HepG2 (cell line): Measurements from ENCODE around the gene FYB2. TPM values are rescaled to one million over a fixed set of nuclear protein-coding genes. Genes with fewer than 3 reads are reported as not detected.

Experiments
- CEBPG ChIP-seq: IDR thresholded peaks from 2 replicates; pipeline ENCODE4 v1.6.1; 2016
- GATAD2A ChIP-seq: IDR thresholded peaks from 2 replicates; pipeline ENCODE4 v1.6.1; 2016
- HMG20B ChIP-seq: conservative IDR thresholded peaks from 2 replicates; pipeline ENCODE4 v1.6.1; 2016; ENCODE audit warnings: missing genetic modification reagents, missing compliant biosample characterization
- MED1 ChIP-seq: sonication (generic); formaldehyde crosslinking; IDR thresholded peaks from 2 replicates; pipeline ENCODE4 v1.4.0; 2020; ENCODE audit warnings: missing genetic modification reagents
- SIX1 ChIP-seq: sonication (generic); formaldehyde crosslinking; IDR thresholded peaks from 2 replicates; pipeline ENCODE4 v1.4.0; 2020; ENCODE audit warnings: missing genetic modification reagents, borderline replicate concordance
- TBX2 ChIP-seq: sonication (generic); formaldehyde crosslinking; IDR thresholded peaks from 2 replicates; pipeline ENCODE4 v1.5.0; 2020; ENCODE audit warnings: missing genetic modification reagents, mild to moderate bottlenecking, borderline replicate concordance
- polyA plus RNA-seq, 8 experiments: library from polyadenylated mRNA; depleted of rRNA in 3 of 8; stranded (reverse) in 7 of 8; unstranded in 1 of 8; fragments of >200 nt; fragmentation: Illumina TruSeq in 4 of 8; extraction: Trizol in 4 of 8; gene quantifications; 2 replicates each; pipeline versions ENCODE4 v1.2.1 to v1.2.3, GENCODE V29; 2011 to 2016; ENCODE audit warnings: low read depth in 4 of 8, missing spikeins in 1 of 8, mixed read lengths in 1 of 8; ENCODE audit not compliant: insufficient read depth in 1 of 8
- total RNA-seq, 5 experiments: library from RNA; depleted of rRNA; stranded (reverse); fragments of >200 nt; fragmentation: Illumina TruSeq; extraction: Trizol; gene quantifications; 2 replicates each; pipeline ENCODE4 v1.2.3, GENCODE V29; 2016; ENCODE audit warnings: low read depth in 1 of 5
- TF ChIP-seq, protein P1 (sequence below): sonication (generic); formaldehyde crosslinking; IDR thresholded peaks from 2 replicates; pipeline ENCODE4 v1.5.1; 2020; ENCODE audit warnings: mild to moderate bottlenecking, missing genetic modification reagents, moderate library complexity
- TF ChIP-seq, protein P2 (sequence below): sonication (generic); formaldehyde crosslinking; IDR thresholded peaks from 2 replicates; pipeline ENCODE4 v1.4.0; 2020; ENCODE audit warnings: missing genetic modification reagents, mild to moderate bottlenecking, borderline replicate concordance
- TF ChIP-seq, protein P3 (sequence below), 2 experiments: sonication (generic) in 1 of 2; formaldehyde crosslinking in 1 of 2; IDR thresholded peaks; 2 replicates each; pipeline versions ENCODE4 v1.6.1 to v1.9.0; 2014 to 2022; ENCODE audit warnings: antibody characterized with exemption in 1 of 2, borderline replicate concordance in 1 of 2, inconsistent platforms in 1 of 2, low read depth in 1 of 2, missing genetic modification reagents in 1 of 2
- TF ChIP-seq, protein P4 (sequence below): sonication (generic); formaldehyde crosslinking; IDR thresholded peaks from 2 replicates; pipeline ENCODE4 v1.4.0; 2020; ENCODE audit warnings: missing genetic modification reagents

The FYB2 gene
- total and polyA plus RNA-seq, 2 of the 13 experiments (the other 11 are each of a cell fraction or from before 2014, with no cell fraction given): 1.2 to 2.7 TPM

DNA sequence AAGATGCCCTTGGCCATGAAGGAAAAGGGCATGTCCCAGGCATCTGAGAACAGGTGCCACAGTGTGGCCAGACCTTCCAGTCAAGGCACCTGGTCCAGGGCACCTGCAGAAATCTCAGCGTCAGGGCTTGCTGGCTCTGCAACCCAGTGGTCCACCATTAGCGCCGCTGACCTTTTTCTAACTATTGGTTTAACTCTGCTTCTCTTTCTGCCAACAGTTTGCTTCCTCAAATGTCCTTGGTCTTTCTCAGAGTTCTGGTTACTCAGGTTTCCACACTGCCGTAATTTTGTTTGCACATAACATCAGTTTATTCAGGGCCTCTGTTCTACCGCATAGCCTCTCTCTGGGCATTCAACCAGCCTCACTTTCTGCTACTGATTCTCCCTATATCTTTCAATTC, 16.5 kb upstream of the FYB2 start (continued):
- TF ChIP-seq, protein P1, sequence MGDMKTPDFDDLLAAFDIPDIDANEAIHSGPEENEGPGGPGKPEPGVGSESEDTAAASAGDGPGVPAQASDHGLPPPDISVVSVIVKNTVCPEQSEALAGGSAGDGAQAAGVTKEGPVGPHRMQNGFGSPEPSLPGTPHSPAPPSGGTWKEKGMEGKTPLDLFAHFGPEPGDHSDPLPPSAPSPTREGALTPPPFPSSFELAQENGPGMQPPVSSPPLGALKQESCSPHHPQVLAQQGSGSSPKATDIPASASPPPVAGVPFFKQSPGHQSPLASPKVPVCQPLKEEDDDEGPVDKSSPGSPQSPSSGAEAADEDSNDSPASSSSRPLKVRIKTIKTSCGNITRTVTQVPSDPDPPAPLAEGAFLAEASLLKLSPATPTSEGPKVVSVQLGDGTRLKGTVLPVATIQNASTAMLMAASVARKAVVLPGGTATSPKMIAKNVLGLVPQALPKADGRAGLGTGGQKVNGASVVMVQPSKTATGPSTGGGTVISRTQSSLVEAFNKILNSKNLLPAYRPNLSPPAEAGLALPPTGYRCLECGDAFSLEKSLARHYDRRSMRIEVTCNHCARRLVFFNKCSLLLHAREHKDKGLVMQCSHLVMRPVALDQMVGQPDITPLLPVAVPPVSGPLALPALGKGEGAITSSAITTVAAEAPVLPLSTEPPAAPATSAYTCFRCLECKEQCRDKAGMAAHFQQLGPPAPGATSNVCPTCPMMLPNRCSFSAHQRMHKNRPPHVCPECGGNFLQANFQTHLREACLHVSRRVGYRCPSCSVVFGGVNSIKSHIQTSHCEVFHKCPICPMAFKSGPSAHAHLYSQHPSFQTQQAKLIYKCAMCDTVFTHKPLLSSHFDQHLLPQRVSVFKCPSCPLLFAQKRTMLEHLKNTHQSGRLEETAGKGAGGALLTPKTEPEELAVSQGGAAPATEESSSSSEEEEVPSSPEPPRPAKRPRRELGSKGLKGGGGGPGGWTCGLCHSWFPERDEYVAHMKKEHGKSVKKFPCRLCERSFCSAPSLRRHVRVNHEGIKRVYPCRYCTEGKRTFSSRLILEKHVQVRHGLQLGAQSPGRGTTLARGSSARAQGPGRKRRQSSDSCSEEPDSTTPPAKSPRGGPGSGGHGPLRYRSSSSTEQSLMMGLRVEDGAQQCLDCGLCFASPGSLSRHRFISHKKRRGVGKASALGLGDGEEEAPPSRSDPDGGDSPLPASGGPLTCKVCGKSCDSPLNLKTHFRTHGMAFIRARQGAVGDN: peak; percentile 66
- TF ChIP-seq TBX2 (CRISPR knock-in tag) (peak; percentile 43; the same call in 1 of the 2 replicates), SIX1 (CRISPR knock-in tag) (peak; percentile 87; the same call in 1 of the 2 replicates), GATAD2A (CRISPR knock-in tag) (peak; percentile 85), HMG20B (CRISPR knock-in tag) (0 out of 2 replicates have a peak, but pooled peaks have one; percentile 53), MED1 (CRISPR knock-in tag) (peak; percentile 64), CEBPG (CRISPR knock-in tag) (peak; percentile 37; the same call in 1 of the 2 replicates)
- TF ChIP-seq, protein P2, sequence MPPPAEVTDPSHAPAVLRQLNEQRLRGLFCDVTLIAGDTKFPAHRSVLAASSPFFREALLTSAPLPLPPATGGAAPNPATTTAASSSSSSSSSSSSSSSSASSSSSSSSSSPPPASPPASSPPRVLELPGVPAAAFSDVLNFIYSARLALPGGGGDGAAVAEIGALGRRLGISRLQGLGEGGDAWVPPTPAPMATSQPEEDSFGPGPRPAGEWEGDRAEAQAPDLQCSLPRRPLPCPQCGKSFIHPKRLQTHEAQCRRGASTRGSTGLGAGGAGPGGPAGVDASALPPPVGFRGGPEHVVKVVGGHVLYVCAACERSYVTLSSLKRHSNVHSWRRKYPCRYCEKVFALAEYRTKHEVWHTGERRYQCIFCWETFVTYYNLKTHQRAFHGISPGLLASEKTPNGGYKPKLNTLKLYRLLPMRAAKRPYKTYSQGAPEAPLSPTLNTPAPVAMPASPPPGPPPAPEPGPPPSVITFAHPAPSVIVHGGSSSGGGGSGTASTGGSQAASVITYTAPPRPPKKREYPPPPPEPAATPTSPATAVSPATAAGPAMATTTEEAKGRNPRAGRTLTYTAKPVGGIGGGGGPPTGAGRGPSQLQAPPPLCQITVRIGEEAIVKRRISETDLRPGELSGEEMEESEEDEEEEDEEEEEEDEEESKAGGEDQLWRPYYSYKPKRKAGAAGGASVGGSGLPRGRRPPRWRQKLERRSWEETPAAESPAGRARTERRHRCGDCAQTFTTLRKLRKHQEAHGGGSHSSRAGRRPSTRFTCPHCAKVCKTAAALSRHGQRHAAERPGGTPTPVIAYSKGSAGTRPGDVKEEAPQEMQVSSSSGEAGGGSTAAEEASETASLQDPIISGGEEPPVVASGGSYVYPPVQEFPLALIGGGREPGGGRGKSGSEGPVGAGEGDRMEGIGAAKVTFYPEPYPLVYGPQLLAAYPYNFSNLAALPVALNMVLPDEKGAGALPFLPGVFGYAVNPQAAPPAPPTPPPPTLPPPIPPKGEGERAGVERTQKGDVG (CRISPR knock-in tag): peak; percentile 91; the same call in 1 of the 2 replicates
- TF ChIP-seq, protein P3, sequence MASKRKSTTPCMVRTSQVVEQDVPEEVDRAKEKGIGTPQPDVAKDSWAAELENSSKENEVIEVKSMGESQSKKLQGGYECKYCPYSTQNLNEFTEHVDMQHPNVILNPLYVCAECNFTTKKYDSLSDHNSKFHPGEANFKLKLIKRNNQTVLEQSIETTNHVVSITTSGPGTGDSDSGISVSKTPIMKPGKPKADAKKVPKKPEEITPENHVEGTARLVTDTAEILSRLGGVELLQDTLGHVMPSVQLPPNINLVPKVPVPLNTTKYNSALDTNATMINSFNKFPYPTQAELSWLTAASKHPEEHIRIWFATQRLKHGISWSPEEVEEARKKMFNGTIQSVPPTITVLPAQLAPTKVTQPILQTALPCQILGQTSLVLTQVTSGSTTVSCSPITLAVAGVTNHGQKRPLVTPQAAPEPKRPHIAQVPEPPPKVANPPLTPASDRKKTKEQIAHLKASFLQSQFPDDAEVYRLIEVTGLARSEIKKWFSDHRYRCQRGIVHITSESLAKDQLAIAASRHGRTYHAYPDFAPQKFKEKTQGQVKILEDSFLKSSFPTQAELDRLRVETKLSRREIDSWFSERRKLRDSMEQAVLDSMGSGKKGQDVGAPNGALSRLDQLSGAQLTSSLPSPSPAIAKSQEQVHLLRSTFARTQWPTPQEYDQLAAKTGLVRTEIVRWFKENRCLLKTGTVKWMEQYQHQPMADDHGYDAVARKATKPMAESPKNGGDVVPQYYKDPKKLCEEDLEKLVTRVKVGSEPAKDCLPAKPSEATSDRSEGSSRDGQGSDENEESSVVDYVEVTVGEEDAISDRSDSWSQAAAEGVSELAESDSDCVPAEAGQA (IDR thresholded peaks at IDR 0.05; ENCODE audit: low read depth): peak; percentile 40; the same call in 1 of the 2 replicates
- TF ChIP-seq, protein P3 (CRISPR knock-in tag; IDR thresholded peaks at IDR 0.05; ENCODE audit: borderline replicate concordance): no peak
- TF ChIP-seq, protein P4, sequence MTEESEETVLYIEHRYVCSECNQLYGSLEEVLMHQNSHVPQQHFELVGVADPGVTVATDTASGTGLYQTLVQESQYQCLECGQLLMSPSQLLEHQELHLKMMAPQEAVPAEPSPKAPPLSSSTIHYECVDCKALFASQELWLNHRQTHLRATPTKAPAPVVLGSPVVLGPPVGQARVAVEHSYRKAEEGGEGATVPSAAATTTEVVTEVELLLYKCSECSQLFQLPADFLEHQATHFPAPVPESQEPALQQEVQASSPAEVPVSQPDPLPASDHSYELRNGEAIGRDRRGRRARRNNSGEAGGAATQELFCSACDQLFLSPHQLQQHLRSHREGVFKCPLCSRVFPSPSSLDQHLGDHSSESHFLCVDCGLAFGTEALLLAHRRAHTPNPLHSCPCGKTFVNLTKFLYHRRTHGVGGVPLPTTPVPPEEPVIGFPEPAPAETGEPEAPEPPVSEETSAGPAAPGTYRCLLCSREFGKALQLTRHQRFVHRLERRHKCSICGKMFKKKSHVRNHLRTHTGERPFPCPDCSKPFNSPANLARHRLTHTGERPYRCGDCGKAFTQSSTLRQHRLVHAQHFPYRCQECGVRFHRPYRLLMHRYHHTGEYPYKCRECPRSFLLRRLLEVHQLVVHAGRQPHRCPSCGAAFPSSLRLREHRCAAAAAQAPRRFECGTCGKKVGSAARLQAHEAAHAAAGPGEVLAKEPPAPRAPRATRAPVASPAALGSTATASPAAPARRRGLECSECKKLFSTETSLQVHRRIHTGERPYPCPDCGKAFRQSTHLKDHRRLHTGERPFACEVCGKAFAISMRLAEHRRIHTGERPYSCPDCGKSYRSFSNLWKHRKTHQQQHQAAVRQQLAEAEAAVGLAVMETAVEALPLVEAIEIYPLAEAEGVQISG (CRISPR knock-in tag): 0 out of 2 replicates have a peak, but pooled peaks have one; percentile 13
